H1 (cell line): ENCODE data around the gene B4GALNT1. TPM values are rescaled to one million over a fixed set of nuclear protein-coding genes. Genes with fewer than 3 reads are reported as not detected.

Experiments used
- CTCF ChIA-PET: fragments of 300-600 bp; sonication (Branson Sonifier 250); formaldehyde crosslinking; loops from one replicate; lab custom pipeline; 2021; ENCODE audit not compliant: partially characterized antibody; lab: Charles Lee
- POLR2A ChIA-PET: fragments of 300-600 bp; sonication (Branson Sonifier 250); formaldehyde crosslinking; loops from one replicate; lab custom pipeline; 2021; ENCODE audit warnings: inconsistent platforms; ENCODE audit not compliant: partially characterized antibody; lab: Charles Lee
- DNase-seq, 2 experiments: peaks; one replicate each; pipeline versions ENCODE4 v3.0.0 to v3.0.0-alpha.2; 2010 to 2022; ENCODE audit warnings: low spot score in 2 of 2, low read depth in 1 of 2, mixed read lengths in 1 of 2
- FAIRE-seq: peaks from 2 replicates; lab custom pipeline; 2011; peaks lifted over from hg19 to GRCh38; lab: Jason Lieb, UNC
- H2AFZ ChIP-seq: 2 replicates; pipeline ENCODE4 v1.8.1; 2012; ENCODE audit warnings: low read length, inconsistent platforms
- H2AK5ac ChIP-seq: 2 replicates; pipeline ENCODE4 v1.6.1; 2013; ENCODE audit warnings: low read depth, low read length
- H2BK120ac ChIP-seq: replicated peaks from 2 replicates; pipeline ENCODE3; 2013; ENCODE audit warnings: low read depth, low read length, inconsistent platforms
- H2BK12ac ChIP-seq: 2 replicates; pipeline ENCODE4 v1.6.1; 2013; ENCODE audit warnings: low read depth, low read length
- H2BK15ac ChIP-seq: 2 replicates; pipeline ENCODE4 v1.6.1; 2013; ENCODE audit warnings: low read length
- H2BK20ac ChIP-seq: 2 replicates; pipeline ENCODE4 v1.6.1; 2013; ENCODE audit warnings: low read length
- H2BK5ac ChIP-seq: 2 replicates; pipeline ENCODE4 v1.6.1; 2013; ENCODE audit warnings: low read depth, low read length
- H3K14ac ChIP-seq: 2 replicates; pipeline ENCODE4 v1.6.1; 2013; ENCODE audit warnings: inconsistent platforms; ENCODE audit not compliant: insufficient read length
- H3K18ac ChIP-seq: 2 replicates; pipeline ENCODE4 v1.6.1; 2013; ENCODE audit warnings: low read length; ENCODE audit errors: extremely low read depth
- H3K23ac ChIP-seq: 2 replicates; pipeline ENCODE4 v1.6.1; 2013; ENCODE audit warnings: inconsistent platforms; ENCODE audit not compliant: insufficient read length
- H3K23me2 ChIP-seq: 2 replicates; pipeline ENCODE4 v1.6.1; 2013; ENCODE audit warnings: low read depth, low read length
- H3K27ac ChIP-seq: 2 replicates; pipeline ENCODE4 v1.6.1; 2011; ENCODE audit warnings: low read depth, low read length, inconsistent platforms
- H3K27me3 ChIP-seq, 4 experiments: replicated peaks in 1 of 4; 1 replicate in 1 of 4; 2 replicates in 3 of 4; pipeline versions ENCODE4 v1.6.1 to v1.8.1; 2011 to 2013; ENCODE audit warnings: low read length in 3 of 4, mild to moderate bottlenecking in 3 of 4, inconsistent platforms in 2 of 4, mixed read lengths in 2 of 4, moderate library complexity in 1 of 4; ENCODE audit not compliant: control insufficient read depth in 3 of 4, insufficient read depth in 3 of 4; ENCODE audit errors: extremely low read depth in 1 of 4
- H3K36me3 ChIP-seq, 4 experiments: 2 replicates each; pipeline versions ENCODE4 v1.6.1 to v1.8.1; 2011 to 2013; ENCODE audit warnings: mild to moderate bottlenecking in 4 of 4, low read length in 3 of 4, moderate library complexity in 2 of 4, control low read depth in 1 of 4, inconsistent platforms in 1 of 4; ENCODE audit not compliant: insufficient read depth in 4 of 4, control insufficient read depth in 2 of 4
- H3K4ac ChIP-seq: replicated peaks from 2 replicates; pipeline ENCODE3; 2013; ENCODE audit warnings: low read length, low read depth, mixed read lengths, inconsistent platforms; ENCODE audit not compliant: insufficient read length
- H3K4me1 ChIP-seq, 4 experiments: replicated peaks in 1 of 4; 1 replicate in 1 of 4; 2 replicates in 3 of 4; pipeline versions ENCODE4 v1.6.1 to v1.8.1; 2011 to 2013; ENCODE audit warnings: low read length in 3 of 4, inconsistent platforms in 2 of 4, mixed read lengths in 1 of 4; ENCODE audit not compliant: insufficient read depth in 4 of 4, control insufficient read depth in 3 of 4
- H3K4me2 ChIP-seq, 2 experiments: 2 replicates each; pipeline versions ENCODE4 v1.6.1 to v1.8.1; 2011 to 2013; ENCODE audit warnings: low read depth in 2 of 2, low read length in 2 of 2, control low read depth in 1 of 2, inconsistent platforms in 1 of 2, mild to moderate bottlenecking in 1 of 2; ENCODE audit not compliant: insufficient read depth in 1 of 2
- H3K4me3 ChIP-seq, 4 experiments: fragments of 200-600, 300-600 bp in 1 of 4; sonication (generic), shearing (Covaris generic), sonication (Bioruptor Twin) in 1 of 4; 2 replicates each; pipeline versions ENCODE4 v1.5.1 to v1.8.1; 2011 to 2016; ENCODE audit warnings: low read length in 4 of 4, low read depth in 3 of 4, control low read depth in 2 of 4, inconsistent platforms in 2 of 4, mild to moderate bottlenecking in 2 of 4, mixed read lengths in 1 of 4, moderate library complexity in 1 of 4; ENCODE audit not compliant: insufficient read depth in 2 of 4; ENCODE audit errors: extremely low read depth in 1 of 4
- H3K56ac ChIP-seq: replicated peaks from 2 replicates; pipeline ENCODE3; 2013; ENCODE audit warnings: low read depth, mild to moderate bottlenecking, mixed read lengths, low read length, inconsistent platforms; ENCODE audit not compliant: insufficient read length
- H3K79me1 ChIP-seq: 2 replicates; pipeline ENCODE4 v1.6.1; 2013; ENCODE audit warnings: low read depth, low read length, control low read depth
- H3K79me2 ChIP-seq, 2 experiments: 2 replicates each; pipeline versions ENCODE4 v1.6.1 to v1.8.1; 2012 to 2013; ENCODE audit warnings: low read length in 2 of 2, mild to moderate bottlenecking in 2 of 2, inconsistent platforms in 1 of 2; ENCODE audit not compliant: insufficient read depth in 2 of 2, control insufficient read depth in 1 of 2
- H3K9ac ChIP-seq, 4 experiments: replicated peaks in 1 of 4; 1 replicate in 1 of 4; 2 replicates in 3 of 4; pipeline versions ENCODE4 v1.6.1 to v1.8.1; 2011 to 2013; ENCODE audit warnings: low read depth in 3 of 4, low read length in 3 of 4, control low read depth in 2 of 4, mild to moderate bottlenecking in 2 of 4, moderate library complexity in 2 of 4, inconsistent platforms in 1 of 4; ENCODE audit errors: extremely low read depth in 1 of 4
- H3K9me3 ChIP-seq, 2 experiments: 2 replicates each; pipeline versions ENCODE4 v1.6.1 to v1.8.1; 2012 to 2013; ENCODE audit warnings: mild to moderate bottlenecking in 2 of 2, moderate library complexity in 2 of 2, control low read depth in 1 of 2, inconsistent platforms in 1 of 2, low read depth in 1 of 2, low read length in 1 of 2, mixed read lengths in 1 of 2; ENCODE audit not compliant: insufficient read depth in 2 of 2
- H4K20me1 ChIP-seq, 2 experiments: replicated peaks in 1 of 2; 2 replicates each; pipeline versions ENCODE3 to v1.8.1; 2011 to 2013; ENCODE audit warnings: inconsistent platforms in 2 of 2, low read length in 2 of 2, mild to moderate bottlenecking in 1 of 2; ENCODE audit not compliant: insufficient read depth in 2 of 2, control insufficient read depth in 1 of 2
- H4K5ac ChIP-seq: 2 replicates; pipeline ENCODE4 v1.6.1; 2013; ENCODE audit warnings: low read length, low read depth, mixed read lengths, inconsistent platforms; ENCODE audit not compliant: insufficient read length
- H4K8ac ChIP-seq: 2 replicates; pipeline ENCODE4 v1.8.0; 2013; ENCODE audit warnings: mild to moderate bottlenecking, moderate library complexity, low read length, inconsistent platforms; ENCODE audit not compliant: insufficient read depth; ENCODE audit errors: extremely low read depth
- H4K91ac ChIP-seq: replicated peaks from 2 replicates; pipeline ENCODE3; 2013; ENCODE audit warnings: low read length, mixed read lengths, inconsistent platforms; ENCODE audit not compliant: insufficient read length
- NANOG ChIP-seq: IDR thresholded peaks from 2 replicates; pipeline ENCODE4 v1.6.1; 2011; ENCODE audit warnings: low read length, low read depth, mild to moderate bottlenecking, inconsistent platforms; ENCODE audit not compliant: insufficient read depth, poor library complexity, severe bottlenecking
- RNF2 ChIP-seq: fragments of 200-900, 300-1000 bp; sonication (generic); IDR thresholded peaks from 2 replicates; pipeline ENCODE4 v1.7.1; 2016; ENCODE audit warnings: borderline replicate concordance, low read depth, mild to moderate bottlenecking, antibody characterized with exemption, low read length; ENCODE audit not compliant: poor library complexity, severe bottlenecking; ENCODE audit errors: missing control alignments
- WGBS, 2 experiments: shearing (Covaris generic) in 1 of 2; methylation state at CpG; one replicate each; pipeline versions ENCODE4 v1.1.6 to v1.1.7; 2013 to 2015; ENCODE audit warnings: low lambda C conversion rate in 2 of 2, mixed read lengths in 2 of 2, inconsistent platforms in 1 of 2, low coverage in 1 of 2, missing lambda C conversion rate in 1 of 2; ENCODE audit not compliant: insufficient replicate concordance in 2 of 2, insufficient coverage in 1 of 2, insufficient read length in 1 of 2; ENCODE audit errors: extremely low coverage in 1 of 2, missing lambda C conversion rate in 1 of 2; 5-methylcytosine and 5-hydroxymethylcytosine counted together
- polyA plus RNA-seq, 7 experiments: library from polyadenylated mRNA; depleted of rRNA in 3 of 7; stranded (reverse) in 5 of 7; unstranded in 2 of 7; fragments of >200 nt in 5 of 7; fragments of 200-250 nt in 2 of 7; gene quantifications; 1 replicate in 5 of 7; 2 replicates in 1 of 7; 4 replicates in 1 of 7; pipeline versions ENCODE4 v1.2.1 to v1.2.3, GENCODE V29; 2011 to 2013; ENCODE audit warnings: missing spikeins in 2 of 7, mixed read lengths in 2 of 7
- total RNA-seq: library from RNA; stranded (reverse); fragmentation: NEBNext Ultra II Directional; extraction: Animal tissue kit (Norgen Biotek cat#: 25700); gene quantifications from 2 replicates; pipeline ENCODE4 v1.2.1, GENCODE V29; 2021

Gene B4GALNT1
- total and polyA plus RNA-seq, 2 of the 8 experiments (the other 6 are each of a cell fraction or from before 2014, with no cell fraction given), result 1.5 to 2.3 TPM

GRCh38 chr12:57622293-57623245 lies 10.4 kb downstream of the B4GALNT1 start:
- no peak overlapping the region for H3K27ac ChIP-seq
- H4K20me1 ChIP-seq, result peaks cover 0 to 31% of the 10 kb centered on the region in 2 experiments
- CTCF ChIA-PET, result interaction anchor here (0.6 to 10.7 kb wide), 24 partner anchors 9 to 309 kb away, joined by 3 to 201 read pairs (median 4); partner anchors contain the start of genes ARHGEF25, B4GALNT1, OS9 and PIP4K2C
- no peak overlapping the region for H2BK120ac ChIP-seq
- H3K27me3 ChIP-seq, result peaks cover 93 to 100% (median 99%) of the 10 kb centered on the region in 4 experiments
- H3K79me1 ChIP-seq, result 0 out of 2 replicates have a peak, but pooled peaks cover 2% of the 10 kb centered on the region
- no peak overlapping the region for H4K5ac ChIP-seq
- no peak overlapping the region for H3K14ac ChIP-seq
- no peak overlapping the region for H4K8ac ChIP-seq
- TF ChIP-seq RNF2 (peak; percentile 10), NANOG (no peak)
- no peak overlapping the region for H3K18ac ChIP-seq
- H2AFZ ChIP-seq, result no peak overlapping the region
- peak overlapping the region; percentile 75; the same call in 1 of the 2 replicates for H2BK12ac ChIP-seq
- no peak overlapping the region for H3K23ac ChIP-seq
- no peaks in the 10 kb centered on the region; a peak in 1 of 4 replicates for H3K9me3 ChIP-seq
- no peak overlapping the region for H2BK15ac ChIP-seq
- POLR2A ChIA-PET, result interaction anchor here (0.9 to 1.5 kb wide), 4 partner anchors 11 to 150 kb away, joined by 3 read pairs; partner anchors contain the start of genes ARHGEF25, EEF1AKMT3, METTL1 and PIP4K2C
- DNase-seq (no peak), FAIRE-seq (no peak)
- peak overlapping the region; percentile 54 to 78; a peak in 2 of 4 replicates for H3K4me2 ChIP-seq
- H2BK5ac ChIP-seq, result no peak overlapping the region
- no peak overlapping the region for H3K4me3 ChIP-seq
- peak overlapping the region; percentile 5 for H3K4ac ChIP-seq
- no peaks in the 10 kb centered on the region; a peak in 1 of 8 replicates for H3K36me3 ChIP-seq
- no peaks in the 10 kb centered on the region for H3K79me2 ChIP-seq
- peaks cover 7% of the 10 kb centered on the region; the same call in 1 of the 2 replicates for H3K23me2 ChIP-seq
- no peak overlapping the region for H2BK20ac ChIP-seq
- H3K9ac ChIP-seq, result no peak overlapping the region
- H4K91ac ChIP-seq, result no peak overlapping the region
- no peak overlapping the region for H3K56ac ChIP-seq
- WGBS, 2 experiments, result 83% methylated on average over 9 of the region's 9 CpGs; no CpG with 5 or more reads in 1 of the 2 experiments
- H3K4me1 ChIP-seq, result peaks cover 0 to 23% (median 15%) of the 10 kb centered on the region in 4 experiments; a peak in 6 of 7 replicates
- 0 out of 2 replicates have a peak overlapping the region, but pooled peaks have one; percentile 14 for H2AK5ac ChIP-seq
